ENCODE measurements around the gene LRRC45.

DNA sequence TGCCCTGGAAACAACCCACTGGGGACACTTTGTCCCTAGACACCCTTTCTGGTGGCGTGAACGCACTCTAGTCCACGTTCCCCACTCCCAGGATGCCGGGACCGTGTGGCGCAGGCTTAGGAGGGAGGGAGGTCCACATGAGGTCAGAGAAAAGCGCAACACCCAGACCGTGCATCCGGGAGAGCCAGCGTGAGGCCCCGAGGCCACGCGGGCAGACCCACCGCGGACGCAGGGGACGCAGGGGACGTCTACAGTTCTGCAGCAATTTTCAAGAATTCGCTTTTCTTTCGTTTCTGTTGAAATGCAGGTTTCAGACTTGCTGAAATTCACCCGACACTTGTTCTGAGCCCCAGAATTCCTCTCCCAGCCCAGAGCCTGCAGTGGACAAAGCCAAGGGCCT is 23.8 kb downstream of the LRRC45 start:
- no peak for TF ChIP-seq TAF1 (IDR thresholded peaks at IDR 0.05; ENCODE audit: low read depth, low read length)
- TF ChIP-seq POLR2A (IDR thresholded peaks at IDR 0.05; ENCODE audit: low read depth, low read length): no peak
- TF ChIP-seq POLR2AphosphoS5 (IDR thresholded peaks at IDR 0.05; ENCODE audit: low read depth, low read length): no peak
- no peak for TF ChIP-seq POU2F2 (IDR thresholded peaks at IDR 0.05; ENCODE audit: low read depth, low read length)
- no peak for TF ChIP-seq SPI1 (IDR thresholded peaks at IDR 0.05; ENCODE audit: low read depth, low read length)
